GM06990 (cell line): Measurements from ENCODE around the gene ZNF341.

Experiments used
- DNase-seq: peaks from one replicate; pipeline ENCODE4 v3.0.0-alpha.2; 2011; ENCODE audit not compliant: insufficient read length; ENCODE audit errors: extremely low read depth
- H3K27me3 ChIP-seq: replicated peaks from 2 replicates; pipeline ENCODE4 v1.6.0; 2011; ENCODE audit warnings: low read length; ENCODE audit not compliant: control insufficient read depth, insufficient read depth
- H3K36me3 ChIP-seq: 2 replicates; pipeline ENCODE4 v1.5.1; 2011; ENCODE audit warnings: low read length; ENCODE audit not compliant: control insufficient read depth, insufficient read depth
- H3K4me3 ChIP-seq: replicated peaks from 2 replicates; pipeline ENCODE4 v1.5.1; 2011; ENCODE audit warnings: low read depth, mild to moderate bottlenecking, control low read depth, low read length
- CTCF ChIP-seq: IDR thresholded peaks from 2 replicates; pipeline ENCODE4 v1.5.1; 2011; ENCODE audit warnings: low read length, control low read depth, mild to moderate bottlenecking, inconsistent platforms; ENCODE audit not compliant: insufficient read depth, poor library complexity, severe bottlenecking

The ZNF341 gene

GRCh38 chr20:33815671-33816070 lies 83.9 kb downstream of the ZNF341 start:
- no peak for DNase-seq
- no peak for TF ChIP-seq CTCF
- no peak overlapping the region for H3K4me3 ChIP-seq
- no peaks in the 10 kb centered on the region for H3K27me3 ChIP-seq
- peaks cover 6% of the 10 kb centered on the region; the same call in 1 of the 2 replicates for H3K36me3 ChIP-seq

GRCh38 chr20:33816191-33816590 lies 84.4 kb downstream of the ZNF341 start:
- no peak for TF ChIP-seq CTCF
- Histone ChIP-seq H3K27me3 (no peaks in the 10 kb centered on the region), H3K36me3 (peaks cover 6% of the 10 kb centered on the region; the same call in 1 of the 2 replicates), H3K4me3 (no peak overlapping the region)
- DNase-seq, result no peak

- no peak for DNase-seq
- TF ChIP-seq CTCF, result no peak
- Histone ChIP-seq H3K27me3 (no peaks in the 10 kb centered on the region), H3K36me3 (peaks cover 6% of the 10 kb centered on the region), H3K4me3 (no peak overlapping the region)
These were observed 85.6 kb downstream of the ZNF341 start for GRCh38 chr20:33817411-33817810.

- no peak overlapping the region for H3K4me3 ChIP-seq
- H3K36me3 ChIP-seq, result peaks cover 6% of the 10 kb centered on the region
- no peak for DNase-seq
- no peaks in the 10 kb centered on the region for H3K27me3 ChIP-seq
- TF ChIP-seq CTCF, result no peak
These were observed 87.7 kb downstream of the ZNF341 start for GRCh38 chr20:33819456-33819855.

- no peak for TF ChIP-seq CTCF
- no peak for DNase-seq
- no peaks in the 10 kb centered on the region for H3K27me3 ChIP-seq
- H3K36me3 ChIP-seq, result peaks cover 3% of the 10 kb centered on the region
- H3K4me3 ChIP-seq, result no peak overlapping the region
These were observed 88.6 kb downstream of the ZNF341 start for GRCh38 chr20:33820362-33820761.

GRCh38 chr20:33821270-33821836 lies 89.6 kb downstream of the ZNF341 start:
- Histone ChIP-seq H3K36me3 (peaks cover 2% of the 10 kb centered on the region), H3K4me3 (no peak overlapping the region), H3K27me3 (no peaks in the 10 kb centered on the region)
- no peak for DNase-seq
- no peak for TF ChIP-seq CTCF
